Fibroblast of mammary gland (primary cell): ENCODE data around the gene CFAP77.

Experiments
- DNase-seq: peaks from one replicate; pipeline ENCODE4 v3.0.0-alpha.2; 2010; ENCODE audit warnings: low read depth
- H3K4me3 ChIP-seq: 2 replicates; pipeline ENCODE4 v1.5.1; 2011; ENCODE audit warnings: low read depth, mild to moderate bottlenecking, low read length, moderate library complexity; ENCODE audit not compliant: control insufficient read depth
- TF ChIP-seq, protein P1 (sequence below): conservative IDR thresholded peaks from 2 replicates; pipeline ENCODE4 v1.5.1; 2011; ENCODE audit warnings: low read depth, low read length, inconsistent platforms; ENCODE audit not compliant: control insufficient read depth, insufficient read depth

Gene CFAP77

GRCh38 chr9:132387133-132387532, 22.9 kb upstream of the CFAP77 start:
- no peak overlapping the region for H3K4me3 ChIP-seq
- TF ChIP-seq, protein P1, sequence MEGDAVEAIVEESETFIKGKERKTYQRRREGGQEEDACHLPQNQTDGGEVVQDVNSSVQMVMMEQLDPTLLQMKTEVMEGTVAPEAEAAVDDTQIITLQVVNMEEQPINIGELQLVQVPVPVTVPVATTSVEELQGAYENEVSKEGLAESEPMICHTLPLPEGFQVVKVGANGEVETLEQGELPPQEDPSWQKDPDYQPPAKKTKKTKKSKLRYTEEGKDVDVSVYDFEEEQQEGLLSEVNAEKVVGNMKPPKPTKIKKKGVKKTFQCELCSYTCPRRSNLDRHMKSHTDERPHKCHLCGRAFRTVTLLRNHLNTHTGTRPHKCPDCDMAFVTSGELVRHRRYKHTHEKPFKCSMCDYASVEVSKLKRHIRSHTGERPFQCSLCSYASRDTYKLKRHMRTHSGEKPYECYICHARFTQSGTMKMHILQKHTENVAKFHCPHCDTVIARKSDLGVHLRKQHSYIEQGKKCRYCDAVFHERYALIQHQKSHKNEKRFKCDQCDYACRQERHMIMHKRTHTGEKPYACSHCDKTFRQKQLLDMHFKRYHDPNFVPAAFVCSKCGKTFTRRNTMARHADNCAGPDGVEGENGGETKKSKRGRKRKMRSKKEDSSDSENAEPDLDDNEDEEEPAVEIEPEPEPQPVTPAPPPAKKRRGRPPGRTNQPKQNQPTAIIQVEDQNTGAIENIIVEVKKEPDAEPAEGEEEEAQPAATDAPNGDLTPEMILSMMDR = no peak
- peak; percentile 15 for DNase-seq

GRCh38 chr9:132390966-132391365, 19.0 kb upstream of the CFAP77 start:
- DNase-seq = no peak
- TF ChIP-seq, protein P1 = no peak
- H3K4me3 ChIP-seq = no peak overlapping the region

DNA sequence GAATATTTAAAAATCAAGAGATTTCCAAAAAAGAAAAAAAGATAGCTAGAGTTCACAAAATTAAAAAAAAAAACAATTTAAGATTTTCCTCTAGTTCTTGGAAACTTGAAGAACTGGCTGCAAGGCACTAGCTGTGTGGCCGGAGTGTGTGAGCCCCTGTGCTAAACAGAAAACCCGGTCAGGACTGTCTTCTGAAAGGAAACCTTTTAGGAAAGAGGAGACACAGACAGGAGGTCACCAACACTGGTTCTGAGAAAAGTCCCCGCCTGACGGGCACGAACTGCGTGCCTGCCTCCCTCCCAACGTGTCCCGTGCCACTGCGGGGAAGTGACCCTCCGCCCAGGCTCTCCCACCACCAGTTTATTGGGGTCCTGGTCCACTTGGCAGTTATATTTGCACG, 18.6 kb upstream of the CFAP77 start:
- TF ChIP-seq, protein P1 = no peak
- DNase-seq = no peak
- no peak overlapping the region for H3K4me3 ChIP-seq

DNA sequence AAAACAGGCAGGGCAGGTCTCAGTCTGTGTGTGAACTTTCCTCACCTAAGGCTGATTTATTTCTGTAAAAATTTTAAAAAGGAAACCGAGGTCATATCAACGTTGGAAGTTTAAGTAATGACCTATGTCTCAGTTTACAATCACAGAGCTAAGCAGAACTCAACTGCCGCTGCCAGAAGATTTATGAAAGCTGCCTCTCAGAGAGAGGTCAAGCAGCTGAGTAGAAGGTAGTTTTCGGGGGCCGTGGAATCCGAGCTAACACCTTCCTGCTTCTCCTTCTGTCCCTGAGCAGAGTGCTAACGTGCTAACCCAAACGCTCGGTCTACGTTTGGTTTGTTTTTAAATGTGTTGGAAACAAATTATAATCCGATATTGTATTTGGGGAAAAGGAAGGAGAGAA, 14.5 kb upstream of the CFAP77 start:
- no peak overlapping the region for H3K4me3 ChIP-seq
- DNase-seq = no peak
- TF ChIP-seq, protein P1 = no peak

DNA sequence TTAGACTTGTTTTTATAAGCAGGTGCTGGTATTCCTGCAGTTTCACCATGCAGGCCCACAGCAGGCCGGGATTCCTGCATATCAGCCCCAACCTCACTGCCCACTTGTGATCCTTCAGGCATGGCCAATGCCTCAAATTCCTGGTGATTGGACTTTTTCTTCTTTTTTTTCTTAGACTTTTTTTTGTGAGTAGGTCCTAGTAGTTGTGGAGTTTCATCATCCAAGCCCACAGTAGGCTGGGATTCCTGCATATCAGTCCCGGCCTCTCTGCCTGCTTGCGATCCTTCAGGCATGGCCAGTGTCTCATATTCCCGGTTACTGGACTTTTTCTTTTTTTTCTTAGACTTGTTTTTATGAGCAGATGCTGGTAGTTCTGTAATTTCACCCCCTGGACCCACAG, 8.2 kb upstream of the CFAP77 start:
- TF ChIP-seq, protein P1 = no peak

GRCh38 chr9:132404228-132404881, 5.7 kb upstream of the CFAP77 start:
- TF ChIP-seq, protein P1 = no peak
- H3K4me3 ChIP-seq = no peak overlapping the region
- DNase-seq = peak; percentile 41

More for the DNA sequence above, 8.2 kb upstream of the CFAP77 start:
- H3K4me3 ChIP-seq = no peak overlapping the region
- no peak for DNase-seq

DNA sequence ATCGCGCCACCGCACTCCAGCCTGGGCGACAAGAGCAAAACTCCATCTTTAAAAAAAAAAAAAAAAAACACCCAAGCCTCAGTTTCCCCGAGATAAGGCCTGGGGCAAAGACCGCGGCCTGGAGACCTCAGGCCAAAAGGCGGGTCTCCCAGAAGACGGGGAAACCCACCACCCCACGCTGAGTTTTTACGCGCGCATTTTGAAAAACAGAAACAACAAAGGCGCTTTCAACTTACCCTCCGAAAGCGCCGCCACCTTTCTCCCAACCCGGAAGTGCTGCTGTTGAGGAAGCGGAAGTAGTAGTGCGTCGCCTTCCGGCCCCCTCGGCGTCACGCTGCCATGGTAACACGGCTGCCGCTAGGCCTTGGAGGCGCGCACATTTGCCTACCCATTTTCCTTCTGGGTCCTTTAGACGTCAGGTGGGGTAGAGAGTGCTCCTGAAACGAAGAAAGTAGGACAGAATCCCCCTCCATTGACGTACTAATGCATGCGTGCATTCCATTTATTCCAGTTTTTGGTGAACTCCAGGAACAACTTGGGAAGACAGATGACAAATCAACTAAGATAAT, 3.4 kb upstream of the CFAP77 start, which contains the start of gene TTF1:
TTF1 (minus strand) TSS at position 287 of the 569 bp plus-strand sequence. CDS start 4,019 bp downstream, outside the sequence.
- peak within 1 kb of the TSS; percentile 84 for H3K4me3 ChIP-seq
- TF ChIP-seq, protein P1 = no peak
- peak; percentile 88 for DNase-seq
